GM12878 (cell line): ENCODE data around the gene CDCP2. TPM values are rescaled to one million over a fixed set of nuclear protein-coding genes. Genes with fewer than 3 reads are reported as not detected.

Experiments
- ATAC-seq: fragments of 200-7000 bp; cut with Tn5 transposase; 3 replicates; pipeline ENCODE4 v1.9.1; 2020; ENCODE audit warnings: mild to moderate bottlenecking, moderate library complexity
- BruUV-seq: library from RNA; stranded (reverse); fragments of 400-500 nt; replicated peaks from 2 replicates; lab custom pipeline; 2021; lab: Mats Ljungman, UMichigan
- CTCF ChIA-PET: fragments of 300-600 bp; sonication (Branson Sonifier 250); formaldehyde crosslinking; extraction: SDS; loops from one replicate; lab custom pipeline; 2021; ENCODE audit warnings: inconsistent platforms; lab: Yijun Ruan, JAX
- POLR2A ChIA-PET: fragments of 350-600 bp; formaldehyde crosslinking; extraction: SDS; loops from one replicate; lab custom pipeline; 2021; ENCODE audit warnings: inconsistent platforms; lab: Charles Lee
- RAD21 ChIA-PET: fragments of 300-600 bp; sonication (Branson Sonifier 250); formaldehyde crosslinking; loops from one replicate; lab custom pipeline; 2023; ENCODE audit warnings: antibody characterized with exemption; ENCODE audit not compliant: unreplicated experiment; lab: Charles Lee
- SMC1A ChIA-PET: fragments of 300-600 bp; sonication (Branson Sonifier 250); formaldehyde crosslinking; loops from one replicate; lab custom pipeline; 2023; ENCODE audit not compliant: unreplicated experiment, uncharacterized antibody; lab: Charles Lee
- DNase-seq: peaks from one replicate; pipeline ENCODE4 v3.0.0-alpha.2; 2011; ENCODE audit warnings: low read depth, low spot score
- FAIRE-seq: peaks from 3 replicates; lab custom pipeline; 2011; peaks lifted over from hg19 to GRCh38; lab: Jason Lieb, UNC
- H2AFZ ChIP-seq: 2 replicates; pipeline ENCODE4 v1.6.0; 2011; ENCODE audit warnings: low read depth, low read length, control low read depth; ENCODE audit not compliant: control insufficient read depth
- H3K27ac ChIP-seq: 2 replicates; pipeline ENCODE4 v1.5.1; 2011; ENCODE audit warnings: control low read depth; ENCODE audit not compliant: control insufficient read depth, insufficient read depth
- H3K27me3 ChIP-seq, 2 experiments: replicated peaks in 1 of 2; 2 replicates each; pipeline versions ENCODE4 v1.6.0 to v1.6.1; 2011; ENCODE audit warnings: low read length in 1 of 2; ENCODE audit not compliant: control insufficient read depth in 2 of 2, insufficient read depth in 2 of 2
- H3K36me3 ChIP-seq, 2 experiments: 2 replicates each; pipeline ENCODE4 v1.5.1; 2011; ENCODE audit warnings: low read length in 1 of 2; ENCODE audit not compliant: control insufficient read depth in 2 of 2, insufficient read depth in 2 of 2
- H3K4me1 ChIP-seq: 2 replicates; pipeline ENCODE4 v1.6.1; 2011; ENCODE audit warnings: mild to moderate bottlenecking, low read length, moderate library complexity, mixed read lengths; ENCODE audit not compliant: control insufficient read depth, insufficient read depth
- H3K4me2 ChIP-seq: 2 replicates; pipeline ENCODE4 v1.6.0; 2011; ENCODE audit warnings: control low read depth; ENCODE audit not compliant: control insufficient read depth, insufficient read depth
- H3K4me3 ChIP-seq: fragments of 200-600 bp; sonication (generic); 2 replicates; pipeline ENCODE4 v1.5.1; 2016
- H3K79me2 ChIP-seq: 2 replicates; pipeline ENCODE4 v1.6.0; 2011; ENCODE audit warnings: low read length; ENCODE audit not compliant: control insufficient read depth, insufficient read depth
- H3K9ac ChIP-seq: 2 replicates; pipeline ENCODE4 v1.8.0; 2011; ENCODE audit warnings: low read length, control low read depth, mixed read lengths; ENCODE audit not compliant: control insufficient read depth, insufficient read depth
- H3K9me3 ChIP-seq: replicated peaks from 3 replicates; pipeline ENCODE4 v1.5.1; 2011; ENCODE audit warnings: mild to moderate bottlenecking, low read length; ENCODE audit not compliant: control insufficient read depth, insufficient read depth
- H4K20me1 ChIP-seq: 2 replicates; pipeline ENCODE4 v1.6.0; 2011; ENCODE audit not compliant: control insufficient read depth, insufficient read depth
- EGR1 ChIP-seq, 2 experiments: IDR thresholded peaks; 1 replicate in 1 of 2; 2 replicates in 1 of 2; pipeline ENCODE4 v1.6.1; 2011 to 2012; ENCODE audit warnings: low read depth in 2 of 2, low read length in 2 of 2, borderline replicate concordance in 1 of 2, mild to moderate bottlenecking in 1 of 2, moderate library complexity in 1 of 2
- MEF2A ChIP-seq: IDR thresholded peaks from 2 replicates; pipeline ENCODE4 v1.6.1; 2011; ENCODE audit warnings: low read depth, mild to moderate bottlenecking, low read length, moderate library complexity; ENCODE audit not compliant: insufficient read depth
- RCOR1 ChIP-seq: conservative IDR thresholded peaks from 2 replicates; pipeline ENCODE4 v1.6.1; 2012; ENCODE audit warnings: low read depth, low read length, improper control_type of control experiment
- SUPT20H ChIP-seq: IDR thresholded peaks from 2 replicates; pipeline ENCODE4 v1.6.1; 2011; ENCODE audit warnings: low read depth, mild to moderate bottlenecking, low read length, moderate library complexity, borderline replicate concordance; ENCODE audit not compliant: control insufficient read depth
- TCF12 ChIP-seq: IDR thresholded peaks from 2 replicates; pipeline ENCODE4 v1.6.1; 2011; ENCODE audit warnings: low read depth, mild to moderate bottlenecking, low read length
- whole genome bisulfite sequencing: methylation state at CpG from one replicate; pipeline ENCODE4 v1.1.6; 2016; ENCODE audit warnings: low lambda C conversion rate; ENCODE audit not compliant: insufficient replicate concordance, insufficient coverage; ENCODE audit errors: missing lambda C conversion rate; 5-methylcytosine and 5-hydroxymethylcytosine counted together
- in situ Hi-C: fragments of 300-500 bp; cut with MboI; formaldehyde crosslinking; loops from 9 replicates; pipeline ENCODE4 v1.14.3; 2018; ENCODE audit warnings: mixed read lengths
- intact Hi-C: fragments of 100-400 bp; cut with micrococcal nuclease; formaldehyde crosslinking; loops from one replicate; pipeline ENCODE4 v1.14.2; 2022; ENCODE audit not compliant: unreplicated experiment
- polyA plus RNA-seq, 11 experiments: library from polyadenylated mRNA; depleted of rRNA in 4 of 11; unstranded in 6 of 11; stranded (reverse) in 5 of 11; fragments of >200 nt; fragmentation: Nextera tagmentation in 4 of 11; fragmentation: Illumina TruSeq in 1 of 11; extraction: Ambion mirVana in 4 of 11; extraction: Trizol in 1 of 11; gene quantifications; 1 replicate in 1 of 11; 2 replicates in 10 of 11; pipeline versions ENCODE4 v1.2.1 to v1.2.3, GENCODE V29; 2011 to 2016; ENCODE audit warnings: inconsistent platforms in 2 of 11, missing spikeins in 2 of 11, low read depth in 1 of 11
- total RNA-seq, 4 experiments: library from RNA; depleted of rRNA in 3 of 4; stranded (reverse); fragments of >200 nt in 3 of 4; fragmentation: Illumina TruSeq in 1 of 4; extraction: Trizol in 1 of 4; gene quantifications; 2 replicates each; pipeline versions ENCODE4 v1.2.1 to v1.2.3, GENCODE V29; 2013 to 2021
- TF ChIP-seq, protein P1 (sequence below): fragments of 450-650 bp; formaldehyde crosslinking; IDR thresholded peaks from 2 replicates; pipeline ENCODE4 v1.4.0; 2020; ENCODE audit warnings: mild to moderate bottlenecking, moderate library complexity

Gene CDCP2
- total and polyA plus RNA-seq, 10 of the 15 experiments (the other 5 are each of a cell fraction or from before 2014, with no cell fraction given) = 0.06 TPM; not detected in 9

DNA sequence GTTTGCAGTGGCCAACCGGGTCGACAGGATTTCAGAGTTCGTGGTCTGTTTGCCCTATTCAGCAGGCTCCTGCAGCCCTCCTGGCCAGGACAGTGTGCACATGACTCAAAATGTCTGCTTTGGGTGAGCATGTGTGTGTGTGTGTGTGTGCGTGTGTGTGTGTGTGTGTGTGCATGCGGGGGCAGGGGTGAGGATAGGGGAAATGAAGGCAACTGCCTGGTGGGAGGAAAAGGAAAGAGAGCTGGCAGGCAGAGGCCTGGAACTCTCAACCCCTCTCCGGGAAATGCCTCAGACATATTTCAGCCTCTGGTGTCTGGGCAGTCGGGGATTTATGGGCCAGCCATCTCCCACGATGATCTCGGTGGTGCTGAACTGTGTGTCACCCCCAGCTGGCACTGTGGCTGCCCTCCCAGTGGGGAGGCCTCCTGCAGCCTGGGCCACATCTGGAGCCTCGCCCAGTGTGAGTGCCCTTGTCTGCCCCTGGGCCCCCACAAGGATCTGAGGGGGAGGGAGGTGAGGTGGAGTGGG lies 15.2 kb downstream of the CDCP2 start (continued):
- TF ChIP-seq, protein P1, sequence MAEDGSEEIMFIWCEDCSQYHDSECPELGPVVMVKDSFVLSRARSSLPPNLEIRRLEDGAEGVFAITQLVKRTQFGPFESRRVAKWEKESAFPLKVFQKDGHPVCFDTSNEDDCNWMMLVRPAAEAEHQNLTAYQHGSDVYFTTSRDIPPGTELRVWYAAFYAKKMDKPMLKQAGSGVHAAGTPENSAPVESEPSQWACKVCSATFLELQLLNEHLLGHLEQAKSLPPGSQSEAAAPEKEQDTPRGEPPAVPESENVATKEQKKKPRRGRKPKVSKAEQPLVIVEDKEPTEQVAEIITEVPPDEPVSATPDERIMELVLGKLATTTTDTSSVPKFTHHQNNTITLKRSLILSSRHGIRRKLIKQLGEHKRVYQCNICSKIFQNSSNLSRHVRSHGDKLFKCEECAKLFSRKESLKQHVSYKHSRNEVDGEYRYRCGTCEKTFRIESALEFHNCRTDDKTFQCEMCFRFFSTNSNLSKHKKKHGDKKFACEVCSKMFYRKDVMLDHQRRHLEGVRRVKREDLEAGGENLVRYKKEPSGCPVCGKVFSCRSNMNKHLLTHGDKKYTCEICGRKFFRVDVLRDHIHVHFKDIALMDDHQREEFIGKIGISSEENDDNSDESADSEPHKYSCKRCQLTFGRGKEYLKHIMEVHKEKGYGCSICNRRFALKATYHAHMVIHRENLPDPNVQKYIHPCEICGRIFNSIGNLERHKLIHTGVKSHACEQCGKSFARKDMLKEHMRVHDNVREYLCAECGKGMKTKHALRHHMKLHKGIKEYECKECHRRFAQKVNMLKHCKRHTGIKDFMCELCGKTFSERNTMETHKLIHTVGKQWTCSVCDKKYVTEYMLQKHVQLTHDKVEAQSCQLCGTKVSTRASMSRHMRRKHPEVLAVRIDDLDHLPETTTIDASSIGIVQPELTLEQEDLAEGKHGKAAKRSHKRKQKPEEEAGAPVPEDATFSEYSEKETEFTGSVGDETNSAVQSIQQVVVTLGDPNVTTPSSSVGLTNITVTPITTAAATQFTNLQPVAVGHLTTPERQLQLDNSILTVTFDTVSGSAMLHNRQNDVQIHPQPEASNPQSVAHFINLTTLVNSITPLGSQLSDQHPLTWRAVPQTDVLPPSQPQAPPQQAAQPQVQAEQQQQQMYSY (CRISPR knock-in tag) = no peak
- TF ChIP-seq RCOR1 (no peak), TCF12 (no peak)

DNA sequence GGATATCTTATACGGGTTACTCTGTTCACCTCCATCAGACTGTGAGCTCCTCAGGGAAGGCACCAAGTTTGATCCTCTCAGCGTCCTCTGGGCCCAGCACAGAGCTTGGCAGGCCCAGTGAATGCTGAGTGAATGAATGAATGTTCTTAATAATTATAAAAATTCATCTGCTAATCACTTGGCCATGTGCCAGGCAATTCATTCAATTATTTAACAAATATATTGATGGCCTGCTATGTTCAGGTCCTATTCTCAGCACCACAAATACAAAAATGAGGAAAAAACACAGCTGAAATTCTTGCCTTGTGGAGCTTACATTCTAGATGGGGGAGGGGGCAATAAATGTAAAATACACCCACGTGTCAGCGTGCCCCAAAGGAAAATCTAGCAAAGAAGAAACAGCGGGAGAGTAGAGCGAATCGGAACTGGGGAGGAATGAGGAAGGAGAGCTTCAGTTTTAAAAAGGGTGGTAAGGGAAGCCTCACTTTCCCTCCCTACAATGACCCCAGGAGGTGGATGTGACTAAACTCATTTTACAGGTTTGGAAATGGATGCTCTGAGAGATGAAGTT lies 15.8 kb downstream of the CDCP2 start:
- H2AFZ ChIP-seq = no peak overlapping the region
- WGBS = 49% methylated on average over 7 of the region's 7 CpGs
- H3K4me2 ChIP-seq = no peak overlapping the region
- FAIRE-seq (no peak), DNase-seq (no peak), ATAC-seq (no peak)
- no peaks in the 10 kb centered on the region for H3K4me1 ChIP-seq
- no peak overlapping the region for H3K27ac ChIP-seq
- no peak for TF ChIP-seq EGR1 (IDR thresholded peaks at IDR 0.05; ENCODE audit: borderline replicate concordance in 1 of 2, low read depth in 2 of 2, low read length in 2 of 2)
- no peak for TF ChIP-seq SUPT20H
- no peak for TF ChIP-seq MEF2A
- H3K9me3 ChIP-seq = no peaks in the 10 kb centered on the region
- no peak overlapping the region for H3K9ac ChIP-seq
- H3K27me3 ChIP-seq = peaks cover 0 to 2% of the 10 kb centered on the region in 2 experiments; a peak in 1 of 4 replicates
- ChIA-PET POLR2A (no interaction called here), RAD21 (interaction anchor here (1.1 kb wide), 1 partner anchor 10 kb away, joined by 3 read pairs; no protein-coding TSS in a partner anchor), SMC1A (interaction anchor here (1.5 kb wide), 1 partner anchor 8 kb away, joined by 4 read pairs; no protein-coding TSS in a partner anchor), CTCF (interaction anchor here (0.6 to 1.0 kb wide), 3 partner anchors 18 to 506 kb away, joined by 3 read pairs; no protein-coding TSS in a partner anchor)
- no peaks in the 10 kb centered on the region for H4K20me1 ChIP-seq
- H3K79me2 ChIP-seq = no peaks in the 10 kb centered on the region
- intact Hi-C loops = no loop called here
- in situ Hi-C loops = no loop called here
- no peaks in the 10 kb centered on the region for H3K36me3 ChIP-seq
- H3K4me3 ChIP-seq = no peak overlapping the region
- no TSS peak for BruUV-seq
